Transverse colon (tissue), 4 donors: ENCODE results near the gene IST1. TPM values are rescaled to one million over a fixed set of nuclear protein-coding genes. Genes with fewer than 3 reads are reported as not detected.

Experiments used
- DNase-seq: peaks from one replicate; pipeline ENCODE4 v3.0.0-alpha.2; 2019
- H3K27ac ChIP-seq, 4 donors: fragments of 200-600 bp; sonication (generic); 2 replicates each; pipeline ENCODE4 v1.5.1; 2016 to 2018; ENCODE audit warnings: inconsistent platforms in 4 of 4
- H3K27me3 ChIP-seq: fragments of 200-600 bp; sonication (generic); 2 replicates; pipeline ENCODE4 v1.5.1; 2017; ENCODE audit warnings: inconsistent platforms
- H3K36me3 ChIP-seq, 4 donors: fragments of 200-600 bp; sonication (generic); 2 replicates each; pipeline ENCODE4 v1.5.1; 2017 to 2019; ENCODE audit warnings: inconsistent platforms in 4 of 4
- H3K4me1 ChIP-seq, 4 donors: fragments of 200-600 bp; sonication (generic); 2 replicates each; pipeline ENCODE4 v1.5.1; 2017 to 2020; ENCODE audit warnings: inconsistent platforms in 4 of 4
- H3K4me3 ChIP-seq, 4 donors: fragments of 200-600 bp; sonication (generic); 1 replicate in 1 of 4; 2 replicates in 3 of 4; pipeline versions ENCODE4 v1.5.1 to v1.6.1; 2017 to 2019; ENCODE audit warnings: inconsistent platforms in 4 of 4
- H3K9me3 ChIP-seq, 2 donors: fragments of 200-600 bp; sonication (generic); 2 replicates each; pipeline ENCODE4 v1.5.1; 2017 to 2019; ENCODE audit warnings: inconsistent platforms in 2 of 2
- EP300 ChIP-seq: sonication (generic); formaldehyde crosslinking; IDR thresholded peaks from one replicate; pipeline ENCODE4 v1.6.1; 2017; ENCODE audit warnings: antibody characterized with exemption, low read depth
- POLR2A ChIP-seq: fragments of 450-650 bp; IDR thresholded peaks from one replicate; pipeline ENCODE4 v1.6.1; 2016; ENCODE audit warnings: antibody characterized with exemption, mild to moderate bottlenecking, moderate library complexity
- POLR2AphosphoS5 ChIP-seq, 3 donors: sonication (generic); formaldehyde crosslinking; IDR thresholded peaks; one replicate each; pipeline ENCODE4 v1.6.1; 2016; ENCODE audit warnings: antibody characterized with exemption in 3 of 3
- WGBS, 2 donors: methylation state at CpG; one replicate each; pipeline ENCODE4 v1.1.5; 2018; ENCODE audit warnings: low coverage in 1 of 2; 5-methylcytosine and 5-hydroxymethylcytosine counted together
- in situ Hi-C, 4 donors: fragments of 200-750 bp; cut with MboI; loops; one replicate each; pipeline versions ENCODE4 v1.15.0 to v1.15.1; 2017; ENCODE audit warnings: low sequenced_read_pairs in 3 of 4, low pct_ligation_motif_present in 1 of 4, low pct_unique_long_range_greater_than_20kb in 1 of 4
- intact Hi-C: fragments of 100-400 bp; cut with DNase I; formaldehyde crosslinking; loops from one replicate; pipeline ENCODE4 v1.15.1; 2023; ENCODE audit warnings: low total_unique reads
- total RNA-seq, 4 donors: library from RNA; depleted of rRNA; stranded (reverse); fragments of >200 nt; gene quantifications; one replicate each; pipeline ENCODE4 v1.1.0, GENCODE V29; 2016
- TF ChIP-seq, protein P1 (sequence below), 5 experiments: fragments of 200-600 bp in 3 of 5; fragments of 450-650 bp in 2 of 5; sonication (generic) in 3 of 5; IDR thresholded peaks; 1 replicate in 2 of 5; 2 replicates in 3 of 5; pipeline ENCODE4 v1.5.1; 2016 to 2017; ENCODE audit warnings: antibody characterized with exemption in 5 of 5, inconsistent platforms in 3 of 5, mild to moderate bottlenecking in 2 of 5, moderate library complexity in 1 of 5

Gene IST1
- total RNA-seq, 4 donors from 2014 or later, result 200 to 303 (median 257) TPM

DNA sequence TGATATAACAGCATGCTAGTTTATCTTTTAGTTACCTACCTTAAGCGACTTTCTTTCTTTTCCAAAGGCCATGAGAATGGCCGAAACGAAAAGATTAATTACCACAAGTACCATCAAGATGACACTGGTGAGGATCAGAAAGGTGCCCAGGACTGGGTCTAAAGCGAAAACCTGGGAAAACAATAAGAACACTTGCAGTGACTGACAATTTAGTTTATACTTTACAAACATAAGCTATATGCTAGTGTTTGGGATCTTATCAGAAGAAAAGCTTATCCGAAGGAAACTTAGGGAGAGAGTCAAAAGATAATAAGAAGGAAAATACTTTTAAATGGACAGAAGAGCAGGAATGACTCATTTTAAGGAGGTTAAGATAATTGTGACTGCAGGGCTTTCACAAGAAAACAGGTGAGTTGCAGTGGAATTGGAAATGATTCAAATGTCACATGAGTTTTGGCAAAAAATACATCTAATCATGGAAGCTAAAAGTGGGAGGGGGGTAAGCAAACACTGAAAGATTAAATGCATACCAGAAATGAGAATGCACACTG lies 34.8 kb downstream of the IST1 start:
- Histone ChIP-seq H3K4me1 (peaks cover 19 to 56% (median 34%) of the 10 kb centered on the region in 4 donors), H3K4me3 (no peak overlapping the region), H3K27ac (peak overlapping the region; percentile 65 to 75 (median 73)), H3K9me3 (no peaks in the 10 kb centered on the region), H3K36me3 (peaks cover 0 to 38% (median 10%) of the 10 kb centered on the region in 4 donors), H3K27me3 (no peaks in the 10 kb centered on the region)
- 90 to 95% methylated on average over 5 of the region's 5 CpGs for WGBS, 2 donors
- no peak for DNase-seq
- in situ Hi-C loops (no loop called here), intact Hi-C loops (no loop called here)
- TF ChIP-seq EP300 (no peak), POLR2A (no peak)

DNA sequence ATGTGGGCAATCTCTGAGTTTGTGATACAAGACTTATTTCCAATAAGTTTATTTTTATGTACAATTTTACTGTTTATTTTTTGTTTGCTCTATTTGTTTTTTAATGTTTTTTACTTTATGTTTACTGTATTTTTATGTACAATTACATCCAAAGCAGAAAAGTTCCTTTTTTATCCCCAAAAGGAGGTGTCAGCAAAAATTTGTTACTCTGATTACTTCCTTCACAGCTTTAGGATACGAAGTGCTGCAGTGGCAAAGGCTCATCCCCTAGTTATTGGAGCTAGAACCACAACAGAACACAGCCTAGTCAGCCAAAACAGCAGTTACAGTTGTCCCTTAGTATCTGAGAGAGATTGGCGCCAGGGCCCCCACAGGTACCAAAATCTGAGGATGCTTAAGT lies 35.7 kb downstream of the IST1 start:
- Histone ChIP-seq H3K27me3 (no peaks in the 10 kb centered on the region), H3K27ac (peak overlapping the region in 2 of 4 donors; percentile 20 to 75), H3K4me1 (peaks cover 19 to 55% (median 34%) of the 10 kb centered on the region in 4 donors), H3K4me3 (no peak overlapping the region), H3K36me3 (peaks cover 0 to 29% (median 5%) of the 10 kb centered on the region in 4 donors), H3K9me3 (no peaks in the 10 kb centered on the region)
- TF ChIP-seq EP300 (no peak), POLR2AphosphoS5 (IDR thresholded peaks at IDR 0.05) (no peak), POLR2A (no peak)
- TF ChIP-seq, protein P1, sequence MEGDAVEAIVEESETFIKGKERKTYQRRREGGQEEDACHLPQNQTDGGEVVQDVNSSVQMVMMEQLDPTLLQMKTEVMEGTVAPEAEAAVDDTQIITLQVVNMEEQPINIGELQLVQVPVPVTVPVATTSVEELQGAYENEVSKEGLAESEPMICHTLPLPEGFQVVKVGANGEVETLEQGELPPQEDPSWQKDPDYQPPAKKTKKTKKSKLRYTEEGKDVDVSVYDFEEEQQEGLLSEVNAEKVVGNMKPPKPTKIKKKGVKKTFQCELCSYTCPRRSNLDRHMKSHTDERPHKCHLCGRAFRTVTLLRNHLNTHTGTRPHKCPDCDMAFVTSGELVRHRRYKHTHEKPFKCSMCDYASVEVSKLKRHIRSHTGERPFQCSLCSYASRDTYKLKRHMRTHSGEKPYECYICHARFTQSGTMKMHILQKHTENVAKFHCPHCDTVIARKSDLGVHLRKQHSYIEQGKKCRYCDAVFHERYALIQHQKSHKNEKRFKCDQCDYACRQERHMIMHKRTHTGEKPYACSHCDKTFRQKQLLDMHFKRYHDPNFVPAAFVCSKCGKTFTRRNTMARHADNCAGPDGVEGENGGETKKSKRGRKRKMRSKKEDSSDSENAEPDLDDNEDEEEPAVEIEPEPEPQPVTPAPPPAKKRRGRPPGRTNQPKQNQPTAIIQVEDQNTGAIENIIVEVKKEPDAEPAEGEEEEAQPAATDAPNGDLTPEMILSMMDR (IDR thresholded peaks at IDR 0.05), result no peak
- no peak for DNase-seq
- in situ Hi-C loops, result no loop called here
- 72 to 84% methylated on average over 2 of the region's 2 CpGs for WGBS, 2 donors
- intact Hi-C loops, result no loop called here

DNA sequence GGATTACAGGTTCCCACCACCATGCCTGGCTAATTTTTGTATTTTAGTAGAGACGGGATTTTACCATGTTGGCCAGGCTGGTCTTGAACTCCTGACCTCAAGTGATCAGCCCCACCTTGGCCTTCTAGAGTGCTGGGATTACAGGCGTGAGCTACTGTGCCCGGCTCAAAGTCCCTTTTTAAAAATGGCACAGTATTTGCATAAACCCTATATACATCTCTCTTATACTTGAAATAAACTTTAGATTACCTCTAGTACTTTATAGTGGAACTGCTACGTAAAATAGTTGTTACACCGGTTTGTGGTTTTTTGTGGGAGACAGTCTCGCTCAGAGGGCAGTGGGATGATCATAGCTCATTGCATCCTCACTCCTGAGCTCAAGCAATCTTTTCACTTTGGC lies 36.3 kb downstream of the IST1 start:
- no peak for DNase-seq
- 67 to 70% methylated on average over 6 of the region's 6 CpGs for WGBS, 2 donors
- no peaks in the 10 kb centered on the region for H3K27me3 ChIP-seq
- H3K36me3 ChIP-seq, result peaks cover 0 to 23% (median 2%) of the 10 kb centered on the region in 4 donors
- no peak overlapping the region for H3K4me3 ChIP-seq
- TF ChIP-seq EP300, result no peak
- no peak for TF ChIP-seq POLR2AphosphoS5 (IDR thresholded peaks at IDR 0.05)
- TF ChIP-seq POLR2A, result no peak
- TF ChIP-seq, protein P1 (IDR thresholded peaks at IDR 0.05), result no peak
- peak overlapping the region in 2 of 4 donors; percentile 20 to 75 for H3K27ac ChIP-seq
- H3K9me3 ChIP-seq, result no peaks in the 10 kb centered on the region
- H3K4me1 ChIP-seq, result peaks cover 17 to 49% (median 30%) of the 10 kb centered on the region in 4 donors
- in situ Hi-C loops, result no loop called here
- intact Hi-C loops, result no loop called here

DNA sequence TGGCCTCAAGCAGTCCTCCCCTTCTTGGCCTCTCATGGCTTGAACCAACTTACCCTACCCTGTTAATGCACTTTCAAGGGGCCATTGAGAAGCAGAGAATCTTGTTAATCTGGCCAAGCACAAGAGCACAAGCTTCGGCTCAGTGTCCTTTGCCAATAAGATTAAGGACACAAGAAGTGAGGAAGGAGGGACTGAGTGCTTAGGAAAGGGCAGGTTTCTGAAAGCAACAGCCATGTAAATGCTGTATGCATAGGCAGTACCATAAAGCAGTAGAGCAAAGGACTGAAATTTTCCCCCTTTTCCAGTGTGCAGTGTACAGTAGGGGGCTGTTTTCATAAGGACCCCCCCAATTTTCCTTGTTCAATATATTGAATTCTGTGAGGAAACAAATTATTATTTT lies 37.7 kb downstream of the IST1 start:
- intact Hi-C loops (no loop called here), in situ Hi-C loops (no loop called here)
- Histone ChIP-seq H3K27me3 (no peaks in the 10 kb centered on the region), H3K4me1 (peaks cover 5 to 34% (median 17%) of the 10 kb centered on the region in 4 donors), H3K27ac (no peak overlapping the region), H3K36me3 (peaks cover 0 to 15% (median 2%) of the 10 kb centered on the region in 4 donors), H3K9me3 (no peaks in the 10 kb centered on the region), H3K4me3 (no peak overlapping the region)
- 63 to 83% methylated on average over 1 of the region's 1 CpG for WGBS, 2 donors
- TF ChIP-seq POLR2AphosphoS5 (IDR thresholded peaks at IDR 0.05) (no peak), EP300 (no peak), POLR2A (no peak)
- TF ChIP-seq, protein P1 (IDR thresholded peaks at IDR 0.05), result no peak
- no peak for DNase-seq
